Spleen (tissue), 11 donors: ENCODE results near the gene SPATA2. TPM values are rescaled to one million over a fixed set of nuclear protein-coding genes. Genes with fewer than 3 reads are reported as not detected.
A peak's percentile ranks its signal among the peaks of the same experiment; 100 is the strongest.
"Not testable (repeated sequence)": the region's sequence is repeated elsewhere in the genome, so short reads cannot be mapped to it uniquely, and the experiment has no call there.

Experiments used
- DNase-seq: peaks from one replicate; pipeline ENCODE4 v3.0.0-alpha.2; 2020
- H3K27ac ChIP-seq, 8 donors: fragments of 200-600 bp; sonication (generic) in 7 of 8; 1 replicate in 4 of 8; 2 replicates in 4 of 8; pipeline versions ENCODE4 v1.5.0 to v1.8.0; 2016 to 2021; ENCODE audit warnings: inconsistent platforms in 4 of 8, mild to moderate bottlenecking in 4 of 8, moderate library complexity in 1 of 8
- H3K27me3 ChIP-seq, 7 donors: fragments of 200-600 bp; sonication (generic) in 6 of 7; replicated peaks in 1 of 7; 1 replicate in 4 of 7; 2 replicates in 3 of 7; pipeline versions ENCODE4 v1.5.0 to v1.8.0; 2016 to 2021; ENCODE audit warnings: inconsistent platforms in 3 of 7, mild to moderate bottlenecking in 1 of 7
- H3K36me3 ChIP-seq, 6 donors: fragments of 200-600 bp; sonication (generic) in 5 of 6; 1 replicate in 4 of 6; 2 replicates in 2 of 6; pipeline versions ENCODE4 v1.5.0 to v1.8.0; 2016 to 2021; ENCODE audit warnings: inconsistent platforms in 2 of 6
- H3K4me1 ChIP-seq, 6 donors: fragments of 200-600 bp; sonication (generic) in 5 of 6; 1 replicate in 3 of 6; 2 replicates in 3 of 6; pipeline versions ENCODE4 v1.5.0 to v1.8.0; 2016 to 2021; ENCODE audit warnings: inconsistent platforms in 3 of 6
- H3K4me3 ChIP-seq, 8 donors: fragments of 200-600 bp; sonication (generic) in 7 of 8; 1 replicate in 4 of 8; 2 replicates in 4 of 8; pipeline versions ENCODE4 v1.5.0 to v1.8.0; 2016 to 2021; ENCODE audit warnings: inconsistent platforms in 4 of 8, mild to moderate bottlenecking in 4 of 8, moderate library complexity in 2 of 8
- H3K9me3 ChIP-seq, 8 donors: fragments of 200-600 bp; sonication (generic) in 7 of 8; 1 replicate in 4 of 8; 2 replicates in 4 of 8; pipeline versions ENCODE4 v1.5.0 to v1.8.0; 2016 to 2021; ENCODE audit warnings: inconsistent platforms in 4 of 8
- CTCF ChIP-seq, 11 experiments: fragments of 200-600 bp in 7 of 11; fragments of 450-650 bp in 4 of 11; sonication (generic) in 4 of 11; IDR thresholded peaks in 8 of 11; conservative IDR thresholded peaks in 3 of 11; 1 replicate in 7 of 11; 2 replicates in 4 of 11; pipeline versions ENCODE4 v1.4.0 to v1.8.0; 2016 to 2021; ENCODE audit warnings: antibody characterized with exemption in 11 of 11, inconsistent platforms in 4 of 11, mild to moderate bottlenecking in 1 of 11
- POLR2A ChIP-seq, 3 donors: fragments of 450-650 bp; IDR thresholded peaks; one replicate each; pipeline ENCODE4 v1.5.1; 2017; ENCODE audit warnings: antibody characterized with exemption in 3 of 3, mild to moderate bottlenecking in 1 of 3
- POLR2AphosphoS5 ChIP-seq, 3 donors: sonication (generic); formaldehyde crosslinking; IDR thresholded peaks; one replicate each; pipeline ENCODE4 v1.5.1; 2017; ENCODE audit warnings: antibody characterized with exemption in 3 of 3
- WGBS, 5 donors: extraction: QIAGEN DNeasy Blood & Tissue Kit in 3 of 5; methylation state at CpG; one replicate each; pipeline versions ENCODE4 v1.1.5 to v1.1.7; 2013 to 2018; 5-methylcytosine and 5-hydroxymethylcytosine counted together
- intact Hi-C: fragments of 100-400 bp; cut with DNase I; formaldehyde crosslinking; loops from one replicate; pipeline ENCODE4 v1.15.0; 2023; ENCODE audit warnings: low total_unique reads
- polyA plus RNA-seq, 3 donors: library from polyadenylated mRNA; stranded (reverse); fragments of 200-250 nt; gene quantifications; one replicate each; pipeline ENCODE4 v1.2.1, GENCODE V29; 2013
- total RNA-seq, 7 donors: library from RNA; depleted of rRNA in 3 of 7; stranded (reverse); fragments of >200 nt in 3 of 7; fragmentation: NEBNext Ultra II Directional in 4 of 7; extraction: Animal tissue kit (Norgen Biotek cat#: 25700) in 4 of 7; gene quantifications; one replicate each; pipeline versions ENCODE4 v1.1.0 to v1.2.1, GENCODE V29; 2016 to 2021
- donor health status: healthy with polysubstance abuse.
- donor health status: DM: no; HTN: no; CAD: no; lungs with moderate emphysema.
- donor health status: DM: no; HTN: no; CAD: no.
- donor health status: Bipolar disorder and iron deficiency.
- donor health status: healthy.
- donor health status: DM: no; HTN: no; CAD: no.
- donor health status: DM: yes; HTN: yes; CAD: no.

SPATA2 gene
- total and polyA plus RNA-seq, 10 donors, result 2.9 to 33.2 (median 13.7) TPM

GRCh38 chr20:49863666-49864065, 51.7 kb downstream of the SPATA2 start:
- Histone ChIP-seq H3K36me3 (peaks cover 0 to 100% (median 48%) of the 10 kb centered on the region in 6 donors), H3K9me3 (no peaks in the 10 kb centered on the region), H3K4me3 (no peak overlapping the region), H3K27me3 (no peaks in the 10 kb centered on the region), H3K4me1 (peaks cover 0 to 22% (median 3%) of the 10 kb centered on the region in 6 donors), H3K27ac (peak overlapping the region in 3 of 8 donors; percentile 4 to 44 (median 20))
- intact Hi-C loops, result no loop called here
- TF ChIP-seq POLR2AphosphoS5 (IDR thresholded peaks at IDR 0.05) (no peak), CTCF (IDR thresholded peaks at IDR 0.05 in 8 of 11, conservative IDR thresholded peaks at IDR 0.05 in 3 of 11) (no peak), POLR2A (IDR thresholded peaks at IDR 0.05) (no peak)
- DNase-seq, result no peak
- 92 to 97% (median 94%) methylated on average over 6 of the region's 6 CpGs for WGBS, 5 donors

GRCh38 chr20:49862607-49863200, 52.6 kb downstream of the SPATA2 start:
- Histone ChIP-seq H3K27ac (peak overlapping the region in 3 of 8 donors; percentile 4 to 20 (median 5)), H3K4me3 (no peak overlapping the region), H3K36me3 (peaks cover 0 to 100% (median 47%) of the 10 kb centered on the region in 6 donors), H3K27me3 (no peaks in the 10 kb centered on the region), H3K9me3 (no peaks in the 10 kb centered on the region), H3K4me1 (peaks cover 0 to 22% (median 3%) of the 10 kb centered on the region in 6 donors)
- 71 to 83% (median 72%) methylated on average over 6 of the region's 6 CpGs for WGBS, 5 donors
- intact Hi-C loops, result no loop called here
- TF ChIP-seq POLR2A (IDR thresholded peaks at IDR 0.05) (no peak), CTCF (IDR thresholded peaks at IDR 0.05 in 8 of 11, conservative IDR thresholded peaks at IDR 0.05 in 3 of 11) (no peak), POLR2AphosphoS5 (IDR thresholded peaks at IDR 0.05) (no peak)
- no peak for DNase-seq

GRCh38 chr20:49861232-49861631, 54.1 kb downstream of the SPATA2 start:
- H3K4me1 ChIP-seq, result peaks cover 0 to 18% (median 3%) of the 10 kb centered on the region in 6 donors
- H3K27me3 ChIP-seq, DNase-seq, H3K27ac ChIP-seq, intact Hi-C loops, H3K4me3 ChIP-seq, H3K9me3 ChIP-seq: not testable (repeated sequence)
- WGBS, 5 donors, result 92 to 99% (median 94%) methylated on average over 3 of the region's 3 CpGs
- peaks cover 0 to 100% (median 61%) of the 10 kb centered on the region in 6 donors for H3K36me3 ChIP-seq

- intact Hi-C loops, result no loop called here
- TF ChIP-seq POLR2A (IDR thresholded peaks at IDR 0.05) (no peak), CTCF (IDR thresholded peaks at IDR 0.05 in 8 of 11, conservative IDR thresholded peaks at IDR 0.05 in 3 of 11) (no peak), POLR2AphosphoS5 (IDR thresholded peaks at IDR 0.05) (no peak)
- Histone ChIP-seq H3K9me3 (no peaks in the 10 kb centered on the region), H3K36me3 (peaks cover 0 to 100% (median 65%) of the 10 kb centered on the region in 6 donors), H3K27me3 (no peaks in the 10 kb centered on the region), H3K4me1 (peaks cover 0 to 8% (median 0%) of the 10 kb centered on the region in 6 donors), H3K27ac (no peak overlapping the region), H3K4me3 (no peak overlapping the region)
- no peak for DNase-seq
Observed at GRCh38 chr20:49859807-49860206, 55.5 kb downstream of the SPATA2 start.
